SU-DHL-6 (cell line): ENCODE results near the gene DUSP3.

ENCODE experiments used
- H2AFZ ChIP-seq: fragments of 200-600 bp; sonication (generic); 2 replicates; pipeline ENCODE4 v1.6.1; 2014; ENCODE audit warnings: low read depth, mild to moderate bottlenecking, moderate library complexity, mixed read lengths, antibody characterized with exemption, low read length; ENCODE audit not compliant: severe bottlenecking
- H3F3A ChIP-seq: fragments of 200-600 bp; shearing (Covaris generic); 2 replicates; pipeline ENCODE4 v1.6.0; 2016; ENCODE audit warnings: antibody characterized with exemption, mild to moderate bottlenecking; ENCODE audit not compliant: insufficient read depth
- H3K27ac ChIP-seq: fragments of 200-600 bp; sonication (generic); 2 replicates; pipeline ENCODE4 v1.5.1; 2016; ENCODE audit warnings: low read depth, mild to moderate bottlenecking, low read length, moderate library complexity, mixed read lengths
- H3K27me3 ChIP-seq: fragments of 200-600 bp; sonication (generic), shearing (Covaris generic); 2 replicates; pipeline ENCODE4 v1.6.0; 2014; ENCODE audit warnings: mild to moderate bottlenecking, low read length
- H3K36me3 ChIP-seq: fragments of 200-600 bp; sonication (generic); 2 replicates; pipeline ENCODE4 v1.6.1; 2014; ENCODE audit warnings: mild to moderate bottlenecking, low read length, mixed read lengths
- H3K4me2 ChIP-seq: fragments of 300-600, 200-600 bp; shearing (Covaris generic), sonication (generic); 2 replicates; pipeline ENCODE4 v1.6.0; 2014; ENCODE audit warnings: low read length, low read depth, mild to moderate bottlenecking; ENCODE audit not compliant: poor library complexity, severe bottlenecking
- H3K4me3 ChIP-seq: fragments of 200-600 bp; sonication (generic); 2 replicates; pipeline ENCODE4 v1.5.1; 2014; ENCODE audit warnings: antibody characterized with exemption, low read length, mild to moderate bottlenecking, mixed read lengths; ENCODE audit not compliant: insufficient read depth, poor library complexity, severe bottlenecking
- H3K79me2 ChIP-seq: fragments of 200-600 bp; sonication (generic); 2 replicates; pipeline ENCODE4 v1.6.1; 2014; ENCODE audit warnings: mild to moderate bottlenecking, low read length, moderate library complexity; ENCODE audit not compliant: insufficient read depth
- H3K9ac ChIP-seq: fragments of 200-600 bp; sonication (generic); 2 replicates; pipeline ENCODE4 v1.7.0; 2014; ENCODE audit warnings: mild to moderate bottlenecking, low read length
- H3K9me2 ChIP-seq: fragments of 200-600 bp; sonication (generic); replicated peaks from 2 replicates; pipeline ENCODE4 v1.6.1; 2014; ENCODE audit warnings: low read length; ENCODE audit not compliant: insufficient read depth
- H3K9me3 ChIP-seq: fragments of 200-600 bp; sonication (generic); 2 replicates; pipeline ENCODE4 v1.6.1; 2014; ENCODE audit warnings: low read length, mixed read lengths; ENCODE audit not compliant: insufficient read depth
- H4K20me1 ChIP-seq: fragments of 200-600 bp; sonication (generic); 2 replicates; pipeline ENCODE4 v1.6.1; 2014; ENCODE audit warnings: low read depth, mild to moderate bottlenecking, antibody characterized with exemption, low read length, moderate library complexity, mixed read lengths
- CTCF ChIP-seq: fragments of 200-600 bp; sonication (generic); IDR thresholded peaks from one replicate; pipeline ENCODE4 v1.5.1; 2017; ENCODE audit warnings: antibody characterized with exemption, mild to moderate bottlenecking, low read length, moderate library complexity; ENCODE audit not compliant: insufficient read depth, poor library complexity, severe bottlenecking
- EZH2phosphoT487 ChIP-seq: fragments of 200-600 bp; sonication (generic), shearing (Covaris generic); conservative IDR thresholded peaks from 2 replicates; pipeline ENCODE4 v1.6.1; 2018; ENCODE audit warnings: mild to moderate bottlenecking, antibody characterized with exemption, low read length, moderate library complexity, mixed read lengths

The DUSP3 gene

GRCh38 chr17:43741636-43742035, 37.1 kb downstream of the DUSP3 start:
- no peaks in the 10 kb centered on the region for H3F3A ChIP-seq
- H3K4me2 ChIP-seq, result no peak overlapping the region
- no peak overlapping the region for H2AFZ ChIP-seq
- no peak overlapping the region for H3K9ac ChIP-seq
- H3K9me3 ChIP-seq, result no peaks in the 10 kb centered on the region
- H3K36me3 ChIP-seq, result no peaks in the 10 kb centered on the region
- H3K4me3 ChIP-seq, result no peak overlapping the region
- no peak for TF ChIP-seq CTCF
- no peak for TF ChIP-seq EZH2phosphoT487
- H3K27ac ChIP-seq, result no peak overlapping the region
- H4K20me1 ChIP-seq, result no peaks in the 10 kb centered on the region
- H3K79me2 ChIP-seq, result no peaks in the 10 kb centered on the region
- H3K9me2 ChIP-seq, result no peaks in the 10 kb centered on the region
- H3K27me3 ChIP-seq, result no peaks in the 10 kb centered on the region

- Histone ChIP-seq H3K4me2 (no peak overlapping the region), H3K4me3 (no peak overlapping the region), H3K9me3 (no peaks in the 10 kb centered on the region), H3K9me2 (no peaks in the 10 kb centered on the region), H3F3A (no peaks in the 10 kb centered on the region), H2AFZ (no peak overlapping the region), H3K27me3 (no peaks in the 10 kb centered on the region), H3K36me3 (no peaks in the 10 kb centered on the region), H3K9ac (no peak overlapping the region), H4K20me1 (no peaks in the 10 kb centered on the region), H3K27ac (no peak overlapping the region), H3K79me2 (no peaks in the 10 kb centered on the region)
- no peak for TF ChIP-seq EZH2phosphoT487
- TF ChIP-seq CTCF, result no peak
Measured at GRCh38 chr17:43740541-43740940, 38.2 kb downstream of the DUSP3 start.

- no peak for TF ChIP-seq EZH2phosphoT487
- no peak for TF ChIP-seq CTCF
- Histone ChIP-seq H3K4me3 (no peak overlapping the region), H2AFZ (no peak overlapping the region)
Measured at GRCh38 chr17:43737722-43738121, 41.1 kb downstream of the DUSP3 start.

GRCh38 chr17:43736389-43736788, 42.4 kb downstream of the DUSP3 start:
- no peak overlapping the region for H2AFZ ChIP-seq
- H3K27ac ChIP-seq, result no peak overlapping the region
- no peak for TF ChIP-seq EZH2phosphoT487
- TF ChIP-seq CTCF, result no peak
- no peak overlapping the region for H3K9ac ChIP-seq
- H3K9me2 ChIP-seq, result no peaks in the 10 kb centered on the region
- no peaks in the 10 kb centered on the region for H3K27me3 ChIP-seq
- no peak overlapping the region for H3K4me3 ChIP-seq
- H3K4me2 ChIP-seq, result no peak overlapping the region
- H3K9me3 ChIP-seq, result no peaks in the 10 kb centered on the region
- no peaks in the 10 kb centered on the region for H3F3A ChIP-seq
- H3K79me2 ChIP-seq, result no peaks in the 10 kb centered on the region
- no peaks in the 10 kb centered on the region for H3K36me3 ChIP-seq
- no peaks in the 10 kb centered on the region for H4K20me1 ChIP-seq

More at GRCh38 chr17:43737722-43738121, 41.1 kb downstream of the DUSP3 start:
- Histone ChIP-seq H3K79me2 (no peaks in the 10 kb centered on the region), H3K27me3 (no peaks in the 10 kb centered on the region), H3K9me2 (no peaks in the 10 kb centered on the region), H3K4me2 (no peak overlapping the region), H3K36me3 (no peaks in the 10 kb centered on the region), H3K27ac (no peak overlapping the region), H3F3A (no peaks in the 10 kb centered on the region), H3K9me3 (no peaks in the 10 kb centered on the region), H3K9ac (no peak overlapping the region), H4K20me1 (no peaks in the 10 kb centered on the region)
